CD4-positive, alpha-beta T cell treated with Interleukin-15 for 1 hour (primary cell): ENCODE measurements around the gene ARHGAP42.

Experiments used
- DNase-seq: peaks from one replicate; pipeline ENCODE4 v3.0.0-alpha.2; 2020

ARHGAP42 gene

GRCh38 chr11:100769165-100769564 lies 82.1 kb downstream of the ARHGAP42 start:
- DNase-seq, result no peak

- DNase-seq, result no peak
Measured at GRCh38 chr11:100769617-100770016, 82.5 kb downstream of the ARHGAP42 start.

GRCh38 chr11:100774132-100774531 lies 87.0 kb downstream of the ARHGAP42 start:
- no peak for DNase-seq

- no peak for DNase-seq
Measured at GRCh38 chr11:100774859-100775258, 87.8 kb downstream of the ARHGAP42 start.

- no peak for DNase-seq
Measured at GRCh38 chr11:100776212-100776896, 89.3 kb downstream of the ARHGAP42 start.

GRCh38 chr11:100777103-100777502 lies 90.0 kb downstream of the ARHGAP42 start:
- DNase-seq, result no peak

- DNase-seq, result no peak
Measured at GRCh38 chr11:100777736-100778135, 90.6 kb downstream of the ARHGAP42 start.

GRCh38 chr11:100778166-100778785 lies 91.2 kb downstream of the ARHGAP42 start:
- no peak for DNase-seq

GRCh38 chr11:100780470-100780869 lies 93.4 kb downstream of the ARHGAP42 start:
- no peak for DNase-seq

- no peak for DNase-seq
Measured at GRCh38 chr11:100785148-100785983, 98.3 kb downstream of the ARHGAP42 start.

- DNase-seq, result no peak
Measured at GRCh38 chr11:100788561-100789295, 101.6 kb downstream of the ARHGAP42 start.

- DNase-seq, result no peak
Measured at GRCh38 chr11:100789500-100789899, 102.4 kb downstream of the ARHGAP42 start.

GRCh38 chr11:100790073-100790472 lies 103.0 kb downstream of the ARHGAP42 start:
- DNase-seq, result no peak

- DNase-seq, result no peak
Measured at GRCh38 chr11:100791103-100791502, 104.0 kb downstream of the ARHGAP42 start.

- no peak for DNase-seq
Measured at GRCh38 chr11:100791860-100792259, 104.8 kb downstream of the ARHGAP42 start.

- DNase-seq, result no peak
Measured at GRCh38 chr11:100793525-100793924, 106.4 kb downstream of the ARHGAP42 start.

- no peak for DNase-seq
Measured at GRCh38 chr11:100794446-100794845, 107.4 kb downstream of the ARHGAP42 start.

- no peak for DNase-seq
Measured at GRCh38 chr11:100799445-100799844, 112.4 kb downstream of the ARHGAP42 start.

- DNase-seq, result no peak
Measured at GRCh38 chr11:100800202-100800601, 113.1 kb downstream of the ARHGAP42 start.

GRCh38 chr11:100801225-100801999 lies 114.3 kb downstream of the ARHGAP42 start:
- no peak for DNase-seq

- no peak for DNase-seq
Measured at GRCh38 chr11:100805506-100806199, 118.6 kb downstream of the ARHGAP42 start.

- DNase-seq, result no peak
Measured at GRCh38 chr11:100806296-100806695, 119.2 kb downstream of the ARHGAP42 start.
